Measurements from ENCODE around the gene FRMD5.

The FRMD5 gene

DNA sequence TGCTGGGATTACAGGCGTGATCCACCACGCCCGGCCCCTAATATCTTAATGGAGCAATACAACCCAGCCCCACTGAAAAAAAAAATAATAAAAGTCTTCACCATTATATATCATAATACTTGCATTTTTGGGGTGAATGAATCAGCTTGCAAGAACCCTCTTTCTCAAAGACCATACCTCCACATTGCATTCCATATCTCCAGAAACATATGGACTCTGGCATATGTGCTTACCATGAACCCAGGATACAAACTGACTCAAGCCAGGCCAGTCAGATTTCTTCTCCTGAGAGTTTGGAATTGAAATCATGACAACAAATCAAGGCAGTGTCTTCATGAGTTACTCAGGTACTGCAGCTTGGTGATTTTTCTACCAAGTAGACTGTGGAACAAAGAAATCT, 101.2 kb downstream of the FRMD5 start:
- DNase-seq (ENCODE audit: low spot score) = no peak

DNA sequence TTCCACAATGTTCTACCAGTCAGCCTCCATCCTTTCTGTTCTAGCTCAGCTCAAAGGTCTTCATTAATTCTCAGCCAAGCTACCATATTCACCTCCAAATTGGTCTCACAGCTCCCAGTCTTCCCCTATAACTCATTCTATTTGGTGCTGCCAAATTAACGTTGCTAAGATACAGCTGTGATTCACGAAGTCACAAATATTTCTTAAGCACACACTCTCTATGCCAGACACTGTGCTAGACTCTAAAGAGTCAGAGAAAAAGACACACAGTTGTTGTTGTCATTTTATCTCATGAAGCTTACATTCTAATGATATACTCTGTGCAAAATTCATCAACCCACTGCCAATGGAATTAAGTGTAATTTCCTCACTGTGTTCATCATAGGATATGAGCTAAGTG, 102.8 kb downstream of the FRMD5 start:
- no peak for DNase-seq (ENCODE audit: low spot score)

- DNase-seq (ENCODE audit: low spot score) = no peak
Measured at GRCh38 chr15:44087578-44088465, 107.2 kb downstream of the FRMD5 start.

DNA sequence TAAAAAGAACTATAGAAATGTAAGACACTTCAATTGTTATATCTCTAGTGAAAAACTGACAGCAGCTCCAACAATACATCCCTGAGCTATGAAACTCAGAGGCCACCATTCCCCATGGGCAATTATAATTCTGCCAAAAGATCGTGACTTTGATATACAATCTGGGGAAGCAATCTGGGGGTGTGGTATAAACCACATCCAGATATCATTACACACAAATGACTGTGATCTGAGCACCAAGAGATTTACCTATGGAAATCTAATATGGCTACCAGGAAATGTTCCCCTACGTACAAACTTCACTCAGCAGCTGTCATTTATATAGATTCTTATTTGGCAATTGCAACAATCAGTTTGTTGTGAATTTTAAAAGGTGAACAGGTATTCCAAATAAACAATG, 110.3 kb downstream of the FRMD5 start:
- DNase-seq (ENCODE audit: low spot score) = no peak

DNA sequence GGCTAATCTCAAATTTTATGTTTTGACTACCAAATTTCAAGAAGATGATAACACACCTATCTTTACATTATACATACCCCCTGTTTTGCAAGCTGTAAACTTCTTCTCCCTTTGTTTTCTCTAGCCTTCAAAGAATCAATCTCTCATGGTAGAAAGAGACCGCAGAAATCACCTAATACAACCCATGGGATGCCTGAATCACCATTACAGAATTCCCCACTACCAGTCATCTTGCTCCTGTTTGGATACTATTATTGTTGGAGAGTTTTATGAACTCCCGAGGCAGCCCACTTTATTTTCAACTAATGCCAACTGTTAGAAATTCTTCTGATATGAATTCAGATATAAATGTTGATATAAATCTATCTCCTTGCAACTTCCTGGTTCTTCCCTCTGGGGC, 110.9 kb downstream of the FRMD5 start:
- DNase-seq (ENCODE audit: low spot score) = no peak

- no peak for DNase-seq (ENCODE audit: low spot score)
Measured at GRCh38 chr15:44082558-44083157, 112.4 kb downstream of the FRMD5 start.

GRCh38 chr15:44081026-44082013, 113.8 kb downstream of the FRMD5 start:
- no peak for DNase-seq (ENCODE audit: low spot score)

GRCh38 chr15:44075535-44075934, 119.5 kb downstream of the FRMD5 start:
- no peak for DNase-seq (ENCODE audit: low spot score)

GRCh38 chr15:44069489-44069888, 125.6 kb downstream of the FRMD5 start:
- no peak for DNase-seq (ENCODE audit: low spot score)

GRCh38 chr15:44068347-44068746, 126.7 kb downstream of the FRMD5 start:
- DNase-seq (ENCODE audit: low spot score) = no peak

GRCh38 chr15:44066211-44066827, 128.8 kb downstream of the FRMD5 start:
- DNase-seq (ENCODE audit: low spot score) = peak; percentile 55

- DNase-seq (ENCODE audit: low spot score) = no peak
Measured at GRCh38 chr15:44064706-44065105, 130.4 kb downstream of the FRMD5 start.

DNA sequence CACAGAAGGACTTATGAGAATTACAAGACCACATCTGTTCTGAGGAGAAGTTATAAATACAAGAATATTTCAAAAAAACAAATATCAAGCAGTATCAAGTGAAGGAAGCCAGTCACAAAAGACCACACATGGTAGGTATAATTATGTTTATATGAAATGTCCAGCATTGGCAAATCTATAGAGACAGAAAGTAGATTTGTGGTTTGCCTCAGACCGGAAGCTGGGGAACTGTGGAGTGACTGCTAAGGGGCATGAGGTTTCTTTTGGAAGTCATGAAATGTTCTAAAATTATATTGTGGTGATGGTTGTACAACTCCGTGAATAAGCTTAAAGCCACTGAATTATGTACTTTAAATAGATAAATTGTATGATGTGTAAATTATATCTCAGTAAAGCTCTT, 136.9 kb downstream of the FRMD5 start:
- no peak for DNase-seq (ENCODE audit: low spot score)

DNA sequence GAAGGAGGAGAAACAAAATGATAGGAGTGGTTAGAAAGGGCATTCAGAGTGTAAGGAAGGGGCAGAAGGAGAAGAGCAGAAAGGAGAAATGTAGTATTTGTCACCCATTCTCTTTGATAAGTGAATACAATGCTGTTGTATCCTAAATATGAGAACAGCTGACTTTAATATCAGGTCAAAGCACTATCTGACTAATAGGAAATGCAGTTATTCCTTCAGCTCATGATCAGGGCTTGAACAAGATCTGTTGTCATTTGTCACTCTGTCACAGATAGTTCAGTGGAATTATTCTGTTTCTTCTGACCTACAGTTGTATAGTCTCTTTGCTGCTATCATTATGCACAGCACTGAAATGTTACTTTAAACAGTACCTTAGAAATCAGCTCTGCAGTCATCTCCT, 149.4 kb downstream of the FRMD5 start:
- DNase-seq (ENCODE audit: low spot score) = no peak

- no peak for DNase-seq (ENCODE audit: low spot score)
Measured at GRCh38 chr15:44045217-44045616, 149.9 kb downstream of the FRMD5 start.

DNA sequence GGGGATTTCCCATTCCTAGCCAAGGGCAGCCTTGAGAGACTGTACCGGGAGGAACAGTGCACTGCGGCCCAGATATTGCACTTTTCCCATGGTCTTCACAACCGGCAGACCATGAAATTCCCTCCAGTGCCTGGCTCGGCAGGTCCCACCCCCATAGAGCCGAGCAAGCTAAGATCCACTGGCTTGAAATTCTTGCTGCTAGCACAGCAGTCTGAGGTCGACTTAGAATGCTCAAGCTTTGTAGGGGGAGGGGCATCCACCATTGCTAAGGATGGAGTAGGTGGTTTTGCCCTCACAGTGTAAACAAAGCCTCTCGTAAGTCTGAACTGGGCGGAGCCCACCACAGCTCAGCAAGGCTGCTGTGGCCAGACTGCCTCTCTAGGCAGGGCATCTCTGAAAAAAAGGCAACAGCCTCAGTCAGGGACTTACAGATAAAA, 156.3 kb downstream of the FRMD5 start:
- no peak for DNase-seq (ENCODE audit: low spot score)

GRCh38 chr15:44035781-44036699, 159.0 kb downstream of the FRMD5 start:
- DNase-seq (ENCODE audit: low spot score) = no peak

DNA sequence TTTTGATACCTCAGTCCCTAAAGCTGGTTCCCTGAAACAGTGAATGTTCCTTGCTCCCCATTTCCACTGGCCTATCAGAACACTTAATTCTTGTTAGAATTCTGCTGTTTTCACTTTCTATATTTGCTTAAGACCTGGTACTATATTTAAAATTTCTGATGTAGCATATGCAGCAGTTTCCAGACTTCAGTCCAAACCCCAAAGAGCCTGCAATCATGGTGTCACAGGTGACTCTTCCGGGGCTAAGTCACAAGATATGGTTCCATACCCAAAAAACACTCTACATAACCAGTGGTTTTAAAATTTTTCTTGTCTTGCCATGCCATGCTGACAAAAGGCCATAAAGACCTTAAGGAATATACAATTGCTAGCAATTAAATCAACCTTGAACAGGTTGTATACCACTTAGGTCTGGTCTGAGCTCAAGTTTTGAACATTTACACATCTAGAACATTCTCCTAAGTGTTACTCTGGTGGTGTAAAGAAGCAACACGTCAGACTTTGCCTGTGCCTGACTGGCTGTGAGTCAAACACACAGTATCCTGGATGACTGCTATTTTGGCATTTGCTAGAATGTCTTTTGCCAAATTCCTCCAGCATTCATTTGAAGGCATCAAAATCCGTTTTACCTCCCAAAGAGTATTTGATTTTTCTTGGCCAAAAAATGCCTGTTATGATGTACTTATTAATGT, 160.0 kb downstream of the FRMD5 start:
- no peak for DNase-seq (ENCODE audit: low spot score)

DNA sequence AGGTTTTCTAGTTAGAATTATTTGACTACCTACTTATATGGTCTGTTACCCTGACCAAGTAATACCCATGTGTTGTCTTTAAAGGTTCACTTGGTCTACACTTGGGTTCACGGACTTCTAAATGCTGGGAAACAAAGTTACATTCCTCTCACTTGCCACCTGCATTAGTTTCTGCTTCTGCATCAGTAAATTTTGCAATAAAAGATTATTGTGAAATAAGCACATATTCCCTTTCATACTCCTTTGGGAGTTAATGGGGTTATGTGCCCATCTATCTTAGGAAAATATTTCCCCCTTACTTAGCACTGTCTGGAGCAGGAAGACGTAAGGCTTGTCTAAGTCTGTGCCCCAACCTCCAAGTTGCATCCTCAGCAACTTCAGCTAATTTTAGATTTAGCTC, 160.7 kb downstream of the FRMD5 start:
- no peak for DNase-seq (ENCODE audit: low spot score)

- no peak for DNase-seq (ENCODE audit: low spot score)
Measured at GRCh38 chr15:44033894-44034293, 161.2 kb downstream of the FRMD5 start.

All from germinal center (tissue), 1 donor.